GM18868 (cell line): ENCODE results near the gene SEMA3G.

ENCODE experiments used
- ATAC-seq: cut with Tn5 transposase; IDR thresholded peaks from one replicate; pipeline ENCODE4 v1.9.1; 2021; ENCODE audit warnings: mild to moderate bottlenecking, moderate library complexity; ENCODE audit not compliant: unreplicated experiment

Gene SEMA3G

GRCh38 chr3:52454938-52455282 lies 10.0 kb upstream of the SEMA3G start:
- no peak for ATAC-seq

GRCh38 chr3:52454250-52454937 lies 9.5 kb upstream of the SEMA3G start:
- no peak for ATAC-seq

- no peak for ATAC-seq
These were observed 8.8 kb upstream of the SEMA3G start, which contains the start of gene TNNC1 for GRCh38 chr3:52453496-52454249. TSS of gene TNNC1 (minus strand) at chr3:52454041. CDS start at chr3:52454015, 26 bp downstream.

GRCh38 chr3:52452570-52453221 lies 7.8 kb upstream of the SEMA3G start:
- no peak for ATAC-seq

GRCh38 chr3:52452126-52452525 lies 7.2 kb upstream of the SEMA3G start:
- ATAC-seq, result no peak

- no peak for ATAC-seq
These were observed 6.6 kb upstream of the SEMA3G start for GRCh38 chr3:52451237-52452083.

GRCh38 chr3:52450489-52451236 lies 5.8 kb upstream of the SEMA3G start:
- ATAC-seq, result no peak

GRCh38 chr3:52447512-52448355 lies 2.8 kb upstream of the SEMA3G start:
- no peak for ATAC-seq

- ATAC-seq, result peak; percentile 62
These were observed 2.0 kb upstream of the SEMA3G start for GRCh38 chr3:52446631-52447511.

- ATAC-seq, result no peak
These were observed 1.1 kb upstream of the SEMA3G start for GRCh38 chr3:52446042-52446441.

GRCh38 chr3:52443791-52444687 lies 864 bp downstream of the SEMA3G start:
- ATAC-seq, result no peak

- no peak for ATAC-seq
These were observed 1.7 kb downstream of the SEMA3G start for GRCh38 chr3:52443268-52443610.

- no peak for ATAC-seq
These were observed 2.3 kb downstream of the SEMA3G start for GRCh38 chr3:52442409-52443267.

- ATAC-seq, result no peak
These were observed 3.1 kb downstream of the SEMA3G start for GRCh38 chr3:52441772-52442332.

- ATAC-seq, result no peak
These were observed 3.7 kb downstream of the SEMA3G start for GRCh38 chr3:52441091-52441771.

- ATAC-seq, result no peak
These were observed 4.2 kb downstream of the SEMA3G start for GRCh38 chr3:52440671-52441070.
